B cell (primary cell): ENCODE results near the gene PLXNA1. TPM values are rescaled to one million over a fixed set of nuclear protein-coding genes. Genes with fewer than 3 reads are reported as not detected.

Experiments used
- ATAC-seq: fragments of 200-7000 bp; cut with Tn5 transposase; one replicate; pipeline ENCODE4 v1.10.0; 2021; ENCODE audit warnings: low read depth, mild to moderate bottlenecking, moderate number of reproducible peaks, moderate library complexity
- CTCF ChIA-PET: fragments of 350-600 bp; sonication (Branson Sonifier 250); formaldehyde crosslinking; loops from one replicate; lab custom pipeline; 2021; ENCODE audit warnings: antibody characterized with exemption, inconsistent platforms; lab: Charles Lee
- POLR2A ChIA-PET: fragments of 350-600 bp; sonication (Branson Sonifier 250); formaldehyde crosslinking; loops from one replicate; lab custom pipeline; 2021; ENCODE audit warnings: antibody characterized with exemption; lab: Charles Lee
- DNase-seq: peaks from one replicate; pipeline ENCODE4 v3.0.0; 2013
- H2AFZ ChIP-seq: 2 replicates; pipeline ENCODE4 v1.6.1; 2012; ENCODE audit warnings: mild to moderate bottlenecking, low read depth, low read length; ENCODE audit not compliant: insufficient read depth, poor library complexity, severe bottlenecking
- H3K27ac ChIP-seq, 2 donors: 1 replicate in 1 of 2; 2 replicates in 1 of 2; pipeline ENCODE4 v1.5.1; 2012 to 2013; ENCODE audit warnings: low read length in 2 of 2, mild to moderate bottlenecking in 2 of 2, moderate library complexity in 1 of 2
- H3K27me3 ChIP-seq, 4 experiments: fragments of 200-600 bp in 1 of 4; sonication (generic) in 1 of 4; replicated peaks in 1 of 4; 1 replicate in 2 of 4; 2 replicates in 2 of 4; pipeline versions ENCODE4 v1.6.1 to v1.7.0; 2013 to 2016; ENCODE audit warnings: low read length in 3 of 4, mild to moderate bottlenecking in 2 of 4, mixed read lengths in 1 of 4, moderate library complexity in 1 of 4; ENCODE audit not compliant: insufficient read depth in 4 of 4, control insufficient read depth in 3 of 4; ENCODE audit errors: control extremely low read depth in 1 of 4
- H3K36me3 ChIP-seq, 2 experiments: replicated peaks in 1 of 2; 1 replicate in 1 of 2; 2 replicates in 1 of 2; pipeline versions ENCODE4 v1.6.1 to v1.7.1; 2013; ENCODE audit warnings: low read length in 1 of 2; ENCODE audit not compliant: insufficient read depth in 2 of 2, control insufficient read depth in 1 of 2; ENCODE audit errors: control extremely low read depth in 1 of 2, extremely low read depth in 1 of 2
- H3K4me1 ChIP-seq, 2 donors: fragments of 200-600 bp in 1 of 2; sonication (generic) in 1 of 2; 1 replicate in 1 of 2; 2 replicates in 1 of 2; pipeline versions ENCODE4 v1.5.1 to v1.6.1; 2013 to 2017; ENCODE audit warnings: low read length in 2 of 2; ENCODE audit not compliant: control insufficient read depth in 2 of 2, insufficient read depth in 2 of 2
- H3K4me2 ChIP-seq: replicated peaks from 2 replicates; pipeline ENCODE3; 2012; ENCODE audit warnings: mild to moderate bottlenecking, low read depth, low read length; ENCODE audit not compliant: poor library complexity, severe bottlenecking
- H3K4me3 ChIP-seq, 5 experiments: fragments of 200-600 bp in 1 of 5; sonication (generic) in 1 of 5; 1 replicate in 3 of 5; 2 replicates in 2 of 5; pipeline versions ENCODE4 v1.5.1 to v1.7.0; 2011 to 2016; ENCODE audit warnings: low read length in 4 of 5, mild to moderate bottlenecking in 4 of 5, low read depth in 2 of 5, control low read depth in 1 of 5, moderate library complexity in 1 of 5; ENCODE audit not compliant: insufficient read depth in 1 of 5; ENCODE audit errors: control extremely low read depth in 1 of 5, extremely low read depth in 1 of 5
- H3K79me2 ChIP-seq: fragments of 200-600 bp; sonication (generic); one replicate; pipeline ENCODE4 v1.6.0; 2016; ENCODE audit warnings: low read length; ENCODE audit not compliant: control insufficient read depth, insufficient read depth
- H3K9ac ChIP-seq: fragments of 200-600 bp; sonication (generic); 2 replicates; pipeline ENCODE4 v1.6.1; 2017; ENCODE audit warnings: mild to moderate bottlenecking, low read length, moderate library complexity
- H3K9me3 ChIP-seq, 3 donors: one replicate each; pipeline versions ENCODE4 v1.6.1 to v1.7.1; 2013; ENCODE audit warnings: low read length in 2 of 3; ENCODE audit not compliant: control insufficient read depth in 2 of 3, insufficient read depth in 1 of 3; ENCODE audit errors: control extremely low read depth in 1 of 3
- H4K20me1 ChIP-seq: 2 replicates; pipeline ENCODE4 v1.6.0; 2012; ENCODE audit warnings: mild to moderate bottlenecking, low read length; ENCODE audit not compliant: insufficient read depth, control insufficient read depth, poor library complexity, severe bottlenecking
- H3K27ac Mint-ChIP-seq: one replicate; pipeline ENCODE4 v1.8.0; 2021; ENCODE audit warnings: mixed read lengths
- H3K27me3 Mint-ChIP-seq: one replicate; pipeline ENCODE4 v1.8.0; 2021; ENCODE audit warnings: mixed read lengths
- H3K4me1 Mint-ChIP-seq: one replicate; pipeline ENCODE4 v1.8.0; 2021; ENCODE audit warnings: mixed read lengths
- H3K4me3 Mint-ChIP-seq: one replicate; pipeline ENCODE4 v1.8.0; 2021; ENCODE audit warnings: mixed read lengths
- H3K9me3 Mint-ChIP-seq: one replicate; pipeline ENCODE4 v1.8.0; 2022; ENCODE audit warnings: mixed read lengths; ENCODE audit not compliant: insufficient read depth
- CTCF ChIP-seq: fragments of 200-600 bp; IDR thresholded peaks from one replicate; pipeline ENCODE4 v1.8.0; 2022; ENCODE audit warnings: antibody characterized with exemption, mild to moderate bottlenecking
- EZH2 ChIP-seq: IDR thresholded peaks from 2 replicates; pipeline ENCODE4 v1.6.1; 2012; ENCODE audit warnings: borderline replicate concordance, low read depth, mild to moderate bottlenecking, moderate library complexity, low read length; ENCODE audit not compliant: insufficient read depth, poor library complexity, severe bottlenecking
- WGBS: methylation state at CpG from one replicate; pipeline ENCODE4 v1.1.5; 2013; ENCODE audit warnings: missing lambda C conversion rate; ENCODE audit not compliant: insufficient coverage; 5-methylcytosine and 5-hydroxymethylcytosine counted together
- intact Hi-C: fragments of 100-400 bp; cut with micrococcal nuclease; formaldehyde crosslinking; loops from one replicate; pipeline ENCODE4 v1.10.0; 2022
- polyA plus RNA-seq: library from polyadenylated mRNA; depleted of rRNA; stranded (reverse); fragments of >200 nt; gene quantifications from 2 replicates; pipeline ENCODE4 v1.2.3, GENCODE V29; 2012
- total RNA-seq, 2 donors: library from RNA; stranded (reverse); fragments of 120-200 nt in 1 of 2; gene quantifications; 1 replicate in 1 of 2; 2 replicates in 1 of 2; pipeline versions ENCODE4 v1.2.3 to v1.2.4, GENCODE V29; 2013 to 2022

Gene PLXNA1
- total and polyA plus RNA-seq, 2 donors (not counting 1 experiment from before 2014, with no cell fraction given), result 6.7 to 22.3 TPM

- CTCF ChIA-PET, result no interaction called here
Observed at GRCh38 chr3:127017781-127018180, 34.9 kb downstream of the PLXNA1 start.

GRCh38 chr3:127018306-127018828, 35.5 kb downstream of the PLXNA1 start:
- Histone ChIP-seq H3K27me3 (no peaks in the 10 kb centered on the region), H4K20me1 (no peaks in the 10 kb centered on the region), H3K9ac (no peak overlapping the region), H3K4me1 (no peaks in the 10 kb centered on the region), H3K27ac (no peak overlapping the region), H3K4me2 (no peak overlapping the region), H3K4me3 (no peak overlapping the region), H3K79me2 (no peaks in the 10 kb centered on the region), H3K36me3 (no peaks in the 10 kb centered on the region), H3K9me3 (no peaks in the 10 kb centered on the region), H2AFZ (no peak overlapping the region)
- intact Hi-C loops, result no loop called here
- peaks cover 5% of the 10 kb centered on the region for H3K4me1 Mint-ChIP-seq
- H3K27ac Mint-ChIP-seq, result no peak overlapping the region
- TF ChIP-seq EZH2 (no peak), CTCF (no peak)
- DNase-seq, result no peak
- ChIA-PET POLR2A (no interaction called here), CTCF (no interaction called here)
- H3K4me3 Mint-ChIP-seq, result no peak overlapping the region
- H3K27me3 Mint-ChIP-seq, result no peaks in the 10 kb centered on the region
- WGBS, result 96% methylated on average over 19 of the region's 20 CpGs
- ATAC-seq, result no peak
- H3K9me3 Mint-ChIP-seq, result no peaks in the 10 kb centered on the region

More at GRCh38 chr3:127017781-127018180, 34.9 kb downstream of the PLXNA1 start:
- no peak overlapping the region for H3K9ac ChIP-seq
- 98% methylated on average over 17 of the region's 17 CpGs for WGBS
- H3K79me2 ChIP-seq, result no peaks in the 10 kb centered on the region
- H3K27me3 ChIP-seq, result no peaks in the 10 kb centered on the region
- Mint-ChIP-seq H3K27me3 (no peaks in the 10 kb centered on the region), H3K9me3 (no peaks in the 10 kb centered on the region), H3K4me1 (peaks cover 5% of the 10 kb centered on the region), H3K4me3 (no peak overlapping the region), H3K27ac (no peak overlapping the region)
- no peaks in the 10 kb centered on the region for H4K20me1 ChIP-seq
- intact Hi-C loops, result no loop called here
- H3K9me3 ChIP-seq, result no peaks in the 10 kb centered on the region
- no peak overlapping the region for H3K27ac ChIP-seq
- TF ChIP-seq EZH2 (no peak), CTCF (no peak)
- ATAC-seq (no peak), DNase-seq (no peak)
- POLR2A ChIA-PET, result no interaction called here
- H3K4me2 ChIP-seq, result no peak overlapping the region
- H3K4me3 ChIP-seq, result no peak overlapping the region
- H3K4me1 ChIP-seq, result no peaks in the 10 kb centered on the region
- no peak overlapping the region for H2AFZ ChIP-seq
- no peaks in the 10 kb centered on the region for H3K36me3 ChIP-seq
